Osteocyte (in vitro differentiated cells): Measurements from ENCODE around the gene PACS1. TPM values are rescaled to one million over a fixed set of nuclear protein-coding genes. Genes with fewer than 3 reads are reported as not detected.

Experiments
- DNase-seq: peaks from one replicate; pipeline ENCODE4 v3.0.0; 2021; ENCODE audit warnings: mixed read lengths; ENCODE audit not compliant: unreplicated experiment; ENCODE audit errors: extremely low spot score
- H3K27ac Mint-ChIP-seq: one replicate; pipeline ENCODE4 v1.8.0; 2021; ENCODE audit warnings: mild to moderate bottlenecking, mixed read lengths; ENCODE audit not compliant: unreplicated experiment
- H3K27me3 Mint-ChIP-seq: one replicate; pipeline ENCODE4 v1.8.0; 2021; ENCODE audit warnings: mixed read lengths; ENCODE audit not compliant: unreplicated experiment
- H3K36me3 Mint-ChIP-seq: one replicate; pipeline ENCODE4 v1.8.0; 2021; ENCODE audit warnings: mixed read lengths; ENCODE audit not compliant: unreplicated experiment
- H3K4me1 Mint-ChIP-seq: one replicate; pipeline ENCODE4 v1.8.0; 2021; ENCODE audit warnings: mixed read lengths; ENCODE audit not compliant: unreplicated experiment
- H3K4me3 Mint-ChIP-seq: one replicate; pipeline ENCODE4 v1.8.0; 2021; ENCODE audit warnings: mild to moderate bottlenecking, moderate library complexity, mixed read lengths; ENCODE audit not compliant: unreplicated experiment
- H3K9me3 Mint-ChIP-seq: one replicate; pipeline ENCODE4 v1.8.0; 2021; ENCODE audit warnings: mixed read lengths; ENCODE audit not compliant: unreplicated experiment
- total RNA-seq: library from RNA; stranded (reverse); gene quantifications from 2 replicates; pipeline ENCODE4 v1.2.1, GENCODE V29; 2021
- TF ChIP-seq, protein P1 (sequence below): fragments of 200-600 bp; sonication (generic); IDR thresholded peaks from 2 replicates; pipeline ENCODE4 v1.5.0; 2021; ENCODE audit warnings: antibody characterized with exemption, mild to moderate bottlenecking, moderate library complexity

PACS1 gene
- total RNA-seq, 1 donor from 2014 or later, result 83.8 TPM

DNA sequence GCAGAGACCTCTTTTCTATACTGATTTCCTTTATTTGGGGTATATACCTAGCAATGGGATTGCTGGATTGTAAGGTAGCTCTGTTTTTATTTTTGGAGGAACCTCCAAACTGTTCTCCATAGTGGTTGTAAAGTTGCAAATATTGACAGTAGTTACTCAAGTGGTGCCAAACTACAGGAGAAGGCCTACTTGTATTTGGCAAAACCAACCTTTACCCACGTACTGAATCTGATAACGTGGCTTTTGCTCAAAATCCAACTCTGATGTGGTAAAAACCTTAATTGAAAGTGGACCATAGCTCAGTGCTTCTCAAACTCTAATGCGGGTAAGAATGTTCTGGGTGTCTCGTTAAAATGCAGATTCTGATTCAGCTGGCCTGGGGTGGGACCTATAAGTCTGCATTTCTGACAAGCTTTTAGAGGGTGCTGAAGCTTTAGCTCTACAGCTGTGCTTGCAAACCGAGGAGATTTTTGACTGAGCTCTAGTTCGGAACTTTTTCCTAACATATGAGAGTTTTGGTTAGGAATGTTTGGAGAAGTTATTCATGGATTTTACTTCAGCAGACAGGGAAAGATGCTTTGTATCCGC, 69.8 kb downstream of the PACS1 start:
- TF ChIP-seq, protein P1, sequence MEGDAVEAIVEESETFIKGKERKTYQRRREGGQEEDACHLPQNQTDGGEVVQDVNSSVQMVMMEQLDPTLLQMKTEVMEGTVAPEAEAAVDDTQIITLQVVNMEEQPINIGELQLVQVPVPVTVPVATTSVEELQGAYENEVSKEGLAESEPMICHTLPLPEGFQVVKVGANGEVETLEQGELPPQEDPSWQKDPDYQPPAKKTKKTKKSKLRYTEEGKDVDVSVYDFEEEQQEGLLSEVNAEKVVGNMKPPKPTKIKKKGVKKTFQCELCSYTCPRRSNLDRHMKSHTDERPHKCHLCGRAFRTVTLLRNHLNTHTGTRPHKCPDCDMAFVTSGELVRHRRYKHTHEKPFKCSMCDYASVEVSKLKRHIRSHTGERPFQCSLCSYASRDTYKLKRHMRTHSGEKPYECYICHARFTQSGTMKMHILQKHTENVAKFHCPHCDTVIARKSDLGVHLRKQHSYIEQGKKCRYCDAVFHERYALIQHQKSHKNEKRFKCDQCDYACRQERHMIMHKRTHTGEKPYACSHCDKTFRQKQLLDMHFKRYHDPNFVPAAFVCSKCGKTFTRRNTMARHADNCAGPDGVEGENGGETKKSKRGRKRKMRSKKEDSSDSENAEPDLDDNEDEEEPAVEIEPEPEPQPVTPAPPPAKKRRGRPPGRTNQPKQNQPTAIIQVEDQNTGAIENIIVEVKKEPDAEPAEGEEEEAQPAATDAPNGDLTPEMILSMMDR, result no peak
- no peak for DNase-seq
- Mint-ChIP-seq H3K27me3 (no peaks in the 10 kb centered on the region), H3K9me3 (no peaks in the 10 kb centered on the region), H3K27ac (no peak overlapping the region), H3K4me1 (peaks cover 26% of the 10 kb centered on the region), H3K4me3 (no peak overlapping the region), H3K36me3 (no peaks in the 10 kb centered on the region)

- Mint-ChIP-seq H3K27me3 (no peaks in the 10 kb centered on the region), H3K9me3 (peaks cover 11% of the 10 kb centered on the region), H3K36me3 (peaks cover 11% of the 10 kb centered on the region), H3K27ac (no peak overlapping the region), H3K4me3 (no peak overlapping the region), H3K4me1 (peaks cover 7% of the 10 kb centered on the region)
- DNase-seq, result no peak
- TF ChIP-seq, protein P1, result no peak
Observed at GRCh38 chr11:66142370-66143263, 72.5 kb downstream of the PACS1 start.

GRCh38 chr11:66143264-66143566, 73.1 kb downstream of the PACS1 start:
- no peak for DNase-seq
- no peak overlapping the region for H3K4me3 Mint-ChIP-seq
- H3K27me3 Mint-ChIP-seq, result no peaks in the 10 kb centered on the region
- H3K36me3 Mint-ChIP-seq, result peaks cover 11% of the 10 kb centered on the region
- H3K9me3 Mint-ChIP-seq, result peaks cover 11% of the 10 kb centered on the region
- peaks cover 7% of the 10 kb centered on the region for H3K4me1 Mint-ChIP-seq
- TF ChIP-seq, protein P1, result no peak
- no peak overlapping the region for H3K27ac Mint-ChIP-seq

DNA sequence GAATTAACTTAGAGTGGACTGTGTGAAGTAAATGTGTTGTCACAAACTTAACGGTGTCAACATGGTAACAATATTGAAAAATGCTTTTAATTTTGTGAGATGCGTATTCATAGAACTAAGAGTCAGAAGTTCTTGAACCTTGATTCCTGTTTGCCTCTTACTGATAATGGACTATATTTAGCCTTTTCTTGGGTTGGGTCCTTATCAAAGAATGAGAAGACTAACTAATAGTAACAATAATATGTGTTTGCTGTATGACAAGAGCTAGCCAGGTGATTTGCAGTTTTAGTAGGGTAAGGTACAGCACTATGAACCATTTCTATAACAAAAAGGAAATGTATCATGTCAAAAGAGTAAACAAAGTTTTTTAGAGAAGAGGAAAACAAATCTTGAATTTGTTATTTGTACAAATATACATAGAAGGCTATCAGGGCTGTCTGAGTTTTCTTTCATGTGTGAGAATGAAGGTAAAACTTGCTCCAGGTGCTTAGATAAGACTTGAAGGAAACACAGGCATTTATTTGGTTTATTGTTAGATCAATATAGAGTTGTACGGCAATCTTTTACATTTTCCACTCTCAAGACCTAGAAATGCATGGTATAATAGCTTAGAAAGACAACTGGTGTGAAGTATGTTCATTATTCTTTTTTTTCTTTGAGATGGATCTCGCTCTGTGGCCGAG, 74.1 kb downstream of the PACS1 start:
- no peak overlapping the region for H3K27ac Mint-ChIP-seq
- H3K4me3 Mint-ChIP-seq, result no peak overlapping the region
- peaks cover 11% of the 10 kb centered on the region for H3K36me3 Mint-ChIP-seq
- peaks cover 7% of the 10 kb centered on the region for H3K4me1 Mint-ChIP-seq
- TF ChIP-seq, protein P1, result no peak
- H3K9me3 Mint-ChIP-seq, result peaks cover 11% of the 10 kb centered on the region
- no peaks in the 10 kb centered on the region for H3K27me3 Mint-ChIP-seq
- no peak for DNase-seq

- Mint-ChIP-seq H3K4me1 (peaks cover 24% of the 10 kb centered on the region), H3K4me3 (no peak overlapping the region)
Observed at GRCh38 chr11:66146074-66146473, 76.0 kb downstream of the PACS1 start.

More at GRCh38 chr11:66146074-66146473, 76.0 kb downstream of the PACS1 start:
- peaks cover 11% of the 10 kb centered on the region for H3K36me3 Mint-ChIP-seq
- DNase-seq, result no peak
- TF ChIP-seq, protein P1, result no peak
- peaks cover 11% of the 10 kb centered on the region for H3K9me3 Mint-ChIP-seq
- H3K27ac Mint-ChIP-seq, result no peak overlapping the region
- no peaks in the 10 kb centered on the region for H3K27me3 Mint-ChIP-seq
